GM04503 (cell line): Measurements from ENCODE around the gene TXNRD2.

ENCODE experiments used
- DNase-seq: peaks from one replicate; pipeline ENCODE4 v3.0.0-alpha.2; 2012; ENCODE audit warnings: low read depth

The TXNRD2 gene

DNA sequence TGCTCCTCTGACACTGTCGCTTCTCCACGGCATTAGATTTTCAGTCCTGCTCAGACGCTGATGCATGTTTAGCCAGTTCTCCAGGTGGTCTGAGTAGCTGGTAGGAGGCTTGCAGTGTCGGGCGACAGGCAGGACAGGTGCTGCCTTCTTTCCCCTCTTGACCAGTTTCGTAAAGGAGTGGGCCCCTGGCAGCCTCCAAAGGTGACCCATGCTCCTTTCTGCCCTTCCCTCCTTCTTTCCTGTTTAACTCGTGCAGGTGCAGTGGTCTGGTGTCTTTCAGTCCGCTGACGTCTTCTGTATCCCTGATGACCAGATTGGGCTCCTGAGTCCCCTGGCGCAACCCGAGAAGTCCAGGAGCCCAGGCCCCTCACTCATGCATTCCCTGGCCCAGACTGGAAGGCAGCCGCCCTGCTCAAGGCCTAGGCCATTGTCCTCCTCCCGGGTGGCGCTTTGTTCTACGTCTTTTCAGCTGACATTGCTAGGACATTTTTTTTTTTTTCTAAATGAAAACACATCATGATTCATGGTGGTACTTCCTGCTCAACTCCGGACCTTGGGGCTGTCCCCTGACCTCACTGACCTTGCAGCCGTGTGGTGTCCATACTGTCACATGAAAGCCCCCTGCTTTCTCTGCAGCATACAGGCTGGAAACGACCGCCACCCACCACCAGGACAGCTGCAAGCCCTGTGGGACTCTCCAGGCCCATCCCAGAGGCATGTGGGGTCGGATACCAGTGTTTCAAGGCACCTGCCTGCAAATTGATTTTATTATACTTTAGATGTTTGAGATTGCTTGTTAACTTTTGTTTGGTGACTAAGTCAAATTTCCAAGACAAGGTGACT lies 25.5 kb upstream of the TXNRD2 start:
- no peak for DNase-seq

DNA sequence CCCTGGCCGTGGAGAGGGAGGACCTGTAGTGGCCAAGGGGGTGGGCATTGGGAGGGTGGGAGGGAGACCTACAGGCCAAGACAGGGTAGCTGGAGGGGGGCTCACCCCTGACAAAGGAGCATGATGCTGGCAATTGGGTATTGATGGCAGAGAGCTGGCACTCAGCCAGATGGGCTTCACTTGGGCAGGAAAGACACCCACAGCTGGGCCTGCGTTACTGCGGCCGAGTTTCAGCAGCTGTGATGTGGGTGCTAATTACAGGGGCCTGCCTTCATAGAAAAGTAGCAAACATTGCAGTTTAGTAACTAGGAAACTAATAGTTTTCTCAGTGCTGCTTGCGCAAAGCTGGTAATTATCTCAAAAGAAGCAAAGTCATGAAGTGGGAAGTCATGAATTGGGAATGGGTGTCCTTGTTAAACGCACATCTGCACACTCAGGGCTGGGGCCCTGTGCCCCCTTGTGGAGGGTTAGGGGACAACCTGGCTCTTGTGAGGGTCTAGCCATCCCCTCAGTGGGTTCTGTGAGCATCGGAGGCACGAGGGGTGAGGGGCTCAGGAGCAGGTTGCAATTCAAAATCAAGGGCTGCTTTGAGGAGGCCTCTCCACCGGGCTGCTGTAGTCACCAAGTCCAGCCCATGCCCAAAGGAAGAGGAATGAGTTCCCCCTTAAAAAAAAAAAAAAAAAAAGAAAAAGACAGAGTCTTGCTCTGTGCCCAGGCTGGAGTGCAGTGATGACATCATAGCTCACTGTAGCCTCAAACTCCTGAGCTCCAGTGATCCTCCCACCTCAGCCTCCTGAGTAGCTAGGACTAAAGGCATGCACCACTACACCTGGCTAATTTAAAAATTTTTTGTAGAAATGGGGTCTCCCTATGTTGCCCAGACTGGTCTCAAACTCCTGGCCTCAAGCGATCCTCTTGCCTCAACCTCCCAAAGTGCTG lies 24.4 kb upstream of the TXNRD2 start:
- DNase-seq: no peak

DNA sequence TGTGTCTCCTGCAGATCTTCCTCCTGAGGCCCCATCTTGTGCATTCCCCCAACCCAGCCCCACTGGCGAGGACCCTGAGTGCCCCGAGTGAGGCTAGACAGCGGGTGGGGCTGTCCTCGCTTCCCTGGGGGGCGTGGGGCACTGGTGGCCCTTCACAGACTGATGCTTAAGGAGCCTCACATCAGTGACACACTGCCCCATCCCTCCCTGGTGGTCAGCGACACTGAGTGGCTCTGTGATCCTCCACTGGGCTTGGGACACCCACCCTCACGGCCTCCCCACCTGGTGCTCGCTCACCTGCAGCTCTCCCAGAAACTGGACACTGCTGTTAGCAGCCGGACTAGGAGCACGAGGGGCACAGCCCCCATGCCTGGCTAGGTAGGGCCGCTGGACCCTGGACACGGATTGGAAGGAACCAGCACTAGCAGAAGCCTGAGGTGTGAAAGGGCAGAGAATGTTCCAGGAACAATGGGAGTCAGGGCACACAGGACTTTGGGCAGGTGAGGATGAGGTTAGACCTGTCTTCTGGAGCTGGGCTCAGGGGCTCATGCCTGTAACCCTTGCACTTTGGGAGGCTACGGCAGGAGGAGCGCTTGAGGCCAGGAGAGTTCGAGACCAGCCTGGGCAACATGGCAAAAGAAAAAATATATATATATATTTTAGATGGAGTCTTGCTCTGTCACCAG lies 23.2 kb upstream of the TXNRD2 start:
- DNase-seq: no peak

DNA sequence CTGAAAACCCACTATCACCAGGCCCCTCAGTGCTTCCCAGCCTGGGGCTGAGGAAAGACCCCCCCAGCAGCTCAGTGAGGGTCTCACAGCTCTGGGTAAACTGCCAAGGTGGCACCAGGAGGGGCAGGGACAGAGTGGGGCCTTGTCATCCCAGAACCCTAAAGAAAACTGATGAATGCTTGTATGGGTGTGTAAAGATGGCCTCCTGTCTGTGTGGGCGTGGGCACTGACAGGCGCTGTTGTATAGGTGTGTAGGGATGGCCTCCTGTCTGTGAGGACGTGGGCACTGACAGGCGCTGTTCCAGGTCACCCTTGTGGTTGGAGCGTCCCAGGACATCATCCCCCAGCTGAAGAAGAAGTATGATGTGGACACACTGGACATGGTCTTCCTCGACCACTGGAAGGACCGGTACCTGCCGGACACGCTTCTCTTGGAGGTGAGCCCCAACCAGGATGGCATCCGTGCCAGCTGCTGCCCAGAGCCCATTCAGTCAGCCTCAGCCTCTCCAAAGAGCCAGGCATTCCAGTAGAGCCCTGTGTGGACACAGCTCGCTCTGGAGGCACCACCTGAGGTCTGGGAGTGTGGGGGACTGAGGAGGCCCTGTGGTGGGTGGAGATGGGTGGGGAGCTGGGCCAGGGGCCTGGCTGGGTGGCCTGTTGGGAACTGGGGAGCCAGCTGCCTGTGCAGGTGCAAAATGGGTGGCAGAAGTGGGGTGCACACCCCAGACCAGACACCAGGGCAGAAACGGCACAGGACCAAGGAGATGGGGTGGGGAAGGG lies 22.4 kb upstream of the TXNRD2 start:
- no peak for DNase-seq

DNA sequence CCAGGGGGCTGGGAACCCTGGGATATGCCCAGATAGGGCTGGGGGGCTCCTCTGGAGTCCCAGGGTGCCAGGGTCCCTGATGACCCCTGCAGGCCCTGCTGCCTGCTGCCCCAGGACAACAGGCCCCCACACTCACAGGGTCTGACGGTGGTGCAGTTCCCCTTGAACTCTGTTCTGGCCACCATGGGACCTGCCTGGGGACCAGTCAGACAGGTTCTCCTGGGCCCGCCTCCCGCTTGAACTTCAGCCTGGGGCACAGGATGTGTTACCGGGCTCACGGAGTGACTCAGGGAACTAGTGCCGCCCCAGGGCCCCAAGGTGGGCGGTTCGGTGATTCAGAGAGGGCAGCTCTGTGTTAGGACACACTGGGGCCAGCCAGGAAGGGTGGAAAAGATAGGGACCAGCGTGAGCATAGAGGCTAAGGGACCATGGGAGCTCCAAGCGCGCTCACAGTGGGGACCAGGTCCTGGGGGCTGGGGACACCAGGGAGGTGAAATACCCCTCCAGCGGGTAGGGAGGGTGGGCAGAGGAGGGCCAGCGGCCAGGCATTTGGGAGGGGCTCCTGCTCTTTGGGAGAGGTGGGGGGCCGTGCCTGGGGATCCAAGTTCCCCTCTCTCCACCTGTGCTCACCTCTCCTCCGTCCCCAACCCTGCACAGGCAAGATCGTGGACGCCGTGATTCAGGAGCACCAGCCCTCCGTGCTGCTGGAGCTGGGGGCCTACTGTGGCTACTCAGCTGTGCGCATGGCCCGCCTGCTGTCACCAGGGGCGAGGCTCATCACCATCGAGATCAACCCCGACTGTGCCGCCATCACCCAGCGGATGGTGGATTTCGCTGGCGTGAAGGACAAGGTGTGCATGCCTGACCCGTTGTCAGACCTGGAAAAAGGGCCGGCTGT lies 21.5 kb upstream of the TXNRD2 start:
- DNase-seq: no peak

DNA sequence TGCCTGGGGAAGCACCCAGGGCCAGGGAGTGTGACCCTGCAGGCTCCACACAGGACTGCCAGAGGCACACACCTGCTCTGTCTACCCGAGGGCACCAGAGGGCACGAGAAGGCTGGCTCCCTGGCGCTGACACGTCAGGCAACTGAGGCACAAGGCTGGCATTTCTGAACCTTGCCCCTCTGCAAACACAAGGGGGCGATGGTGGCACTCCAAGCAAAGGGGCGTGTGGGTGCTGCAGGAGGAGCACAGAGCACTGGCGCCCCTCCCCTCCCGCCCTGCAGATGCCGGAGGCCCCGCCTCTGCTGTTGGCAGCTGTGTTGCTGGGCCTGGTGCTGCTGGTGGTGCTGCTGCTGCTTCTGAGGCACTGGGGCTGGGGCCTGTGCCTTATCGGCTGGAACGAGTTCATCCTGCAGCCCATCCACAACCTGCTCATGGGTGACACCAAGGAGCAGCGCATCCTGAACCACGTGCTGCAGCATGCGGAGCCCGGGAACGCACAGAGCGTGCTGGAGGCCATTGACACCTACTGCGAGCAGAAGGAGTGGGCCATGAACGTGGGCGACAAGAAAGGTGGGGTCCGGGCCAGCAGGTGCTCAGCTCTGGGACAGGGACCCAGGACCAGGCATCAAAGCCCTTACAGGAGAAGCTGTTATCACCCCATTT lies 20.8 kb upstream of the TXNRD2 start:
- DNase-seq: no peak

DNA sequence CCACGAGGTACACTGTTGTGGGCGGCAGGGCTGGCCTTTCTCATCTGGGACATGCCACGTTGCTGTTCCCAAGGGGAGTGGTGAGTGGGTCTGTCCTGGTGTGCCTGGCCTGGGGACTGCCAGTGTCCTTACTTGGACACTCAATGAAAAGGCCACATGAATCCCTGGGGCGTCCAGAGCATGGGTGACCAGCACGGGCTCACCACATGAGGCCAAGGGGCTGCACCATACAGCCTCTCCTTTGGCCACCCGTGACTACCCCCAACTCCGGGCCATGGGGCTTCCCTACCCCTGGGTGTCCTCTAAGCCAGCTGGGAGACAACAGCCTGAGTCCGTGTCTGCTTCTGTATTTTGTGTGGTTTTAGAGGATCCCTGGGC lies 20.2 kb upstream of the TXNRD2 start:
- DNase-seq: no peak

DNA sequence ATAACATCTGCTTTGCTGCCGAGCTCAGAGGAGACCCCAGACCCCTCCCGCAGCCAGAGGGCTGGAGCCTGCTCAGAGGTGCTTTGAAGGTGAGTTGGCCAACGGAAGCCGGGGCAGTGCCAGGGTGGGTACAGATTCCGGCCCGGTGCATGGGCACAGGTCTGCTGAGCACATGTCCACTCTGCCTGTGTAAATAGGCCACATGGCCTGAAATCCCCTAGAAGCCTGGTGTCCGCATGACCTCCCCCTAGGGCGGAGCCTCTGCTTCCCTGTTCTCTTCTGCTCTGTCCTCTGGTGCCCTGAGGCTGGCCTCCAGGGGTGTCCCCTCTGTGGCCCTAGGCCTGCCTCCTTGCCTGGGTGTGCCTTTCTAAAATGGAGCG lies 19.6 kb upstream of the TXNRD2 start:
- no peak for DNase-seq

DNA sequence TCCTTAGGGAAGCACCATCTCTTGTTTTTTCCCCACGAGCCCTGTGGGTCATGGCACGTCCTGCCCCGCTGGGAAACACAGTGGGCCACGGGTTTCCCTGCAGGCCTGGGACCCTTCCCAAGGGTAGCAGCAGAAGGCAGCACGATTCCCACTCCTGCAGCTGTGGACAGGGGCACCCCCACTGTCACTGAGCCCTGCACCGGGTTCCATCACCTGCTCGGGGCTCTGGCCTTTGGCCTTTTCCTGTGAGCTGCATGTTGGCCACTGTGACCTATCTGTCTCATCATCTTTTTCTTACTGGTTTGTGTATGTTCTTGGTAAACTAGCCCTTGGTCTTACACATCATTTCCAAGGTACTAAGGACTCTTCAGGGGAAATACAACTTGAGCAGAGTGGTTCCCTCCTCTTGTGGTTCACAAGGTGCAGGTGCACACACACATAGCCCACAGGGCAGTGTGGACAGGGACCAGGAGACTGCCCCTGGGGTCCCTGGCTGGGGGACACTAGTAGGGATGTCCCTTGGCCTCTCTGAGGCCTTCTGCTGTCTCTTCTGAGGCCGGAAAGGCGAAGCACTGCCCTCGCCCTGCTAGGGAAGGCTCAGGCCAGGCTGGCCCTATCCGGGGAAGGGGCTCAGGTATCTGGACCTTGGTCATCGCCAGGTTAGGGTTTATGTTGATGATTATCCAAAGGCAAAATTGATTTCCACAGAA lies 19.0 kb upstream of the TXNRD2 start:
- DNase-seq: no peak

DNA sequence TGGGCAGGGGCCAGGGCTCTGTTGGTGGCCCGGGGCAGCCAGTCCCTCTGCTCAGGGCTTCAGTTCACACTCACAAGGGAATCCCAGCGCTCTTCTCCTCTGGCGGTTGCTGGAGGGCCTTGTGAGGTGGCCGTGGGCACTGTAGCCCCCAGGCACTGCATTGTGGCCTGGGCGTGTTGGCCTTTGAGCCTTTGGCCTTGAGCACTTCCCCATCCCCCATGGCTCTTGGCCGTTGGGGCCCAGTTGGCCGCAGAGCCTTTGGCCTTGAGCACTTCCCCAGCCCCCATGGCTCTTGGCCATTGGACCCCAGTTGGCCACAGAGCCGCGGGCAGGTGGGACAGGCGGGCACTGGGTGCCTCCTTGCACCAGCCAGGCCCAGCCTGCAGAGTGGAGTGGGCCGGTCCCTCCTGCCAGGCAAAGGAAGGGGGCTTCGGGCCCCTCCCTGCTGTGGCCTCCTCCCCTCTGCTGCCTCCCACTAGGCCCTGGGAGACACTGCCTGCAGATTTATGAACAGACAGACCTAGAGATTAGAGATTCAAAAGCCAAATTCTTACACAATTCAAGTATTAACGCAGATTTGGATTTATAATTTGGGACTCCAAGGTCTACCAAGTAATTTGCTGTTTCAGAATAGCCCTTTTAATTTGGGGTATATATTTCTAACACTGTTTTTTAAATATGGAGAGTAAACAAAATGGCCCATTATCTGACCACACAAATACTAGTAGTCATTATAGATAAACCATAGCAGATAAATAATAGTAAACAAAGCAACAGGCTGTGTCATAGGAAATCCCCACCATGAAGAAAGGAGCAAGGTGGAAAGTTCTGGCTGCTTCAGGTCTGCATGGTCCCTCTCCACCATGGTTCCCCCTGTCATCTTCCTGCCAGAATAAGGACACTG lies 18.2 kb upstream of the TXNRD2 start:
- no peak for DNase-seq

DNA sequence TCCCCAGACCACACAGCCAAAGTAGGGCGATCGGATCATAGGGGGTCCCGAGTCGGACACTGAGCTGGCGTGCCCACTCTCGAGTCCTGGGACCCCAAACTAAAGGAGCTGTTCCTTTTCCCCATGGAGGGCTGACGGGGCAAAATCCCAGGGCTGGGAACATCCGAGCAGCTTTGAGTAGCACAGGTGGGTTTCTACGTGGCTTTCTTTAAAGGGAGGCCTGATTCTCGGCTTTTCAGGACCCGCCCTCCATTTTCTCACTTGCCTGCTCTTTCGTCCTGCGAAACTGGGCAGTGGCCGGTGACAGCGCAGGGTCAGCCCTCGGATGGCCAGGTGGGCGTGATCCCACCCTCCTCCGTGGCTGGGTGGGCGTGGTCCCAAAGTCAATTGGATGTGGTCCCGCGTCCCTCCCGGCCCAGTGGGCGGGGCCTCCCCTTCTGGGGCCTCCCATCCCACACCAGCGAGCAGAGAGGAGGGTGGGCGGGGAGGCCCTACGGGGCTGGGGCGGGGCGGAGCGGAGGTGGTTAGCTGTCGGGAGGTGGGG lies 17.5 kb upstream of the TXNRD2 start:
- DNase-seq: no peak

DNA sequence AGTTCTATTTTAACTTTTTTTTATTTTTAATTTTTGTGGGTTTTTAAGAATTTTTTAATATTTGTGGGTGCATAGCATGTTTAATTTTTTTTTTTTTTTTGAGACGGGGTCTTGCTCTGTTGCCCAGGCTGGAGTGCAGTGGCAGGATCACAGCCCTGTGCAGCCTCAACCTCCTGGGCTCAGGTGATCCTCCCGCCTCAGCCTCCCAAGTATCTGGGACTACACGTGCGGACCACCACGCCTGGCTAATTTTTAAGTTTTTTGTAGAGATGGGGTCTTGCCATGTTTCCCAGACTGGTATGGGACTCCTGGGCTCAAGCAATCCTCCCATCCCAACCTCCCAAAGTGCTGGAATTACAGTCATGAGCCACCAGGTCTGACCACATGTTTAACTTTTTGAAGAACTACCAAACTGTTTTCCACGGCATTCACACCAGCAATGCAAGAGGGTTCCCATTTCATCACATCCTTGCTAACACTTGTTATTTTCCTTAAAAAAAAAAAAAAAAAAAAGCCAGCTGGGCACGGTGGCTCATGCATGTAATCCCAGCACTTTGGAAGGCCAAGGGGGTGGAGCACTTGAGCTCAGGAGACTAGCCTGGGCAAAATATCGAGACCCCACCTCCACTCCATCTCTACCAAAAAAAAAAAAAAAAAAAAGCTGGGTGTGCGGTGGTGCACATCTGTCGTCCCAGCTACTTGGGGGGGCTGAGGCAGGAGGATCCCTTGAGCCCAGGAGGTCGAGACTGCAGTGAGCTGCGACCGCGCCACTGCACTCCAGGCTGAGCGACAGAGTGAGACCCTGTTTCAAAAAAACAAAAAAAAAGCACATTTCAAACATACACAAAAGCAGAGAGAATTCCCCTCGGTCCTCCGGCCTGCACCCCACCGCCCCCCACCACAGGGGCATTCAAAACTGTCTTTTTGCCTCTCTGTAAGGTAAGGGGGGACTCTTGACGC lies 16.7 kb upstream of the TXNRD2 start:
- no peak for DNase-seq

DNA sequence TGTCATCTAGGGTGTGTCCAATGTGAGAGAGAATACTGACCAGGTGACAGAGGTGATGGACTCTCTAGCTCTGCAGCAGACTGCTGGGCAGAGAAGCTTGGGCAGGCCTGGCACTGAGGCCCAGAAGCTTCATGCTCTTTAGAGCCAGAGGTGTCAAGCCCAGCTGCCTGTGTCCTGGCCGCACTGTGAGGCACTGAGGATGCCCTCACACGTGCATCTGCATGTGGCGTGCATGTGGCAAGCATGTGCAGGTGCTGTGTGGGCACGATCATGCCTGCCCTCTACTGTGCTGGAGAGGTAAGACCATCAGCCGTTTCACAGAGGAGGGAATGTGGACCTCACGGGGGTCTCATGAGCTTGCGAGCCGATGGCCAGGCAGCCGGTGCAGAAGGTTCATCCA lies 15.8 kb upstream of the TXNRD2 start:
- DNase-seq: no peak

DNA sequence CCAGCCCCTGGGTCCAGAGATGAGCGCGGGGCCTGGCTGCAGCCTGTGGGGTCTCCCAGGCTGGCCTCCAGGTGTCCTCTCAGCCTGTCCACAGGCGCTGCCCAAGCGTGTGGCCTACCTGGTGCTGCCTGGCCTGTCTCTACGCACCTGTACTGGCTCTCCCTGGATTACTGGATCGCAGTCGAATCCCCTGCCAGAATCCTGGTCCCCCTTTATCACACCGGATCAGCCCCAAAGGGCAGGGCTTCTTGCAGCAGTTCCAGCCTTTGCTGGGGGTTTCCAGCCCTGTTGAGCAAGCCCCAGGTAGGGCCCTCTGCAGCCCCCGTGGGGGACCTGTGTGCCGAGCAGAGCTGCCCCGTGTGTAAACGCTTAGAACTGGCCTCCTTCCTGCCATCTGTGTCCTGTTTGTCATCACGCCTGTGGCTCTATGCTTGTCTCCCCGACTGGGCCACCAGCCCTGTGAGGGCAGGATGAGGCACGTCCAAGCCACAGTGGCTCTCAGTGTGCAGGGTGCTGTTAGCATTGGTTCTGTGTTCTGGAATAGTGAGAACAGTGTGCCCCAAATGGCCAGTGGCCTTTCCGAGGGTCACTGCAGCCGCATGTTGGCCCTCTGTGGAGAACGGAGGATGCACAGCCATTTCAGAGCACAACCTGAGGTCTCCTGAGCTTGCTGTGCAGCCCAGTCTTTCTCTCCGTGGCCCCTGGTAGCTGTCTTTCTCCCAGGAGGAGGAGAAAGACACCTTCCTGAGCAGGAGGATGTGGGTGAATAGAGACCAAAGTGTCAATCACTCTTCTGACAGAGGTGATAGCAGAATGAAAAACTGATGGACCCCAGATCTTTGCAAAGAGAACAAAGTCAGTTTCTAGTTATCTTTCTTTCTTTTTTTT lies 13.9 kb upstream of the TXNRD2 start:
- no peak for DNase-seq

DNA sequence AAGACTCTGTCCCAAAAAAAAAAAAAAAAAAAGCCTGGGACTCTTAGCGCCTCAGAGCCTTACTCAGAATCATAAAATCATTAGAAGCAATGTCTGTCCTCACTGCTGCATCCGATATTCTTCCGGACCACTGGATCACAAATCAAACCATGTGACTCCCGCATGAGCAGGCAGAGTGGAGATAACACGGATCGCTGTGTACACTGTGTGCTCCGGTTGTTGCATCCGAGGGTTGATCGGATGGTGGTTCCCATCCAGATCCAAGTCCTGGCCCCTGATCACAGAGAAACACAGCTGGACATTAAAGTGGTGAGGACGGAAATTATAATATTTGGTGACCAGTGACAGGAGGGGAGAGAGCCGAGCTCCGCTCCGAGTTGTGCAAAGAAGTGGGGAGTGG lies 9.7 kb upstream of the TXNRD2 start:
- no peak for DNase-seq
